Measurements from ENCODE around the gene SFR1.

DNA sequence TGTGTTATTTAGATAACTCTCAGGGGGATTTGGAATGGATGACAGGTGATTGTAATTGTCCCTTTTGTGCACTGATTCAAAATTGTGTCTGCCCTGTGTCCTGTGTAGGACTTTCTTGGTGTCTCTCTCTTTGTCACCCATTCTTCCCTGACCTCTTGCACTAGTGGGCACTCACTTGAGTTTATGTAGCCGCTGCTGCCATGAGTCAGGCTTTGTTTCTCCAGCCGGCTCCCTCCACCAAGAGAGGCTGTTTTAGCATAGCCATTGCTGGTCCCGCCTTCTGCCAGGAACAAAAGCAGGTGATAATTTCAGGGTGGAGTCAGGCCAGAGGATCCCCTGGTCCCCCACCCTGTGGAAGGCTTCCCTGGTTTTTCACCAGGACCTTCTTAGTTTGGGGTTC is 44.7 kb upstream of the SFR1 start:
- TF ChIP-seq, protein P1, sequence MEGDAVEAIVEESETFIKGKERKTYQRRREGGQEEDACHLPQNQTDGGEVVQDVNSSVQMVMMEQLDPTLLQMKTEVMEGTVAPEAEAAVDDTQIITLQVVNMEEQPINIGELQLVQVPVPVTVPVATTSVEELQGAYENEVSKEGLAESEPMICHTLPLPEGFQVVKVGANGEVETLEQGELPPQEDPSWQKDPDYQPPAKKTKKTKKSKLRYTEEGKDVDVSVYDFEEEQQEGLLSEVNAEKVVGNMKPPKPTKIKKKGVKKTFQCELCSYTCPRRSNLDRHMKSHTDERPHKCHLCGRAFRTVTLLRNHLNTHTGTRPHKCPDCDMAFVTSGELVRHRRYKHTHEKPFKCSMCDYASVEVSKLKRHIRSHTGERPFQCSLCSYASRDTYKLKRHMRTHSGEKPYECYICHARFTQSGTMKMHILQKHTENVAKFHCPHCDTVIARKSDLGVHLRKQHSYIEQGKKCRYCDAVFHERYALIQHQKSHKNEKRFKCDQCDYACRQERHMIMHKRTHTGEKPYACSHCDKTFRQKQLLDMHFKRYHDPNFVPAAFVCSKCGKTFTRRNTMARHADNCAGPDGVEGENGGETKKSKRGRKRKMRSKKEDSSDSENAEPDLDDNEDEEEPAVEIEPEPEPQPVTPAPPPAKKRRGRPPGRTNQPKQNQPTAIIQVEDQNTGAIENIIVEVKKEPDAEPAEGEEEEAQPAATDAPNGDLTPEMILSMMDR (IDR thresholded peaks at IDR 0.05) = no peak
- TF ChIP-seq POLR2A (IDR thresholded peaks at IDR 0.05) (no peak), POLR2AphosphoS5 (IDR thresholded peaks at IDR 0.05) (no peak)
